Smooth muscle cell of the brain vasculature (primary cell): ENCODE data around the gene JAM2.
"Not testable (repeated sequence)": the region's sequence is repeated elsewhere in the genome, so short reads cannot be mapped to it uniquely, and the experiment has no call there.

Experiments used
- DNase-seq: peaks from one replicate; pipeline ENCODE4 v3.0.0-alpha.2; 2012; ENCODE audit warnings: low read depth, low spot score

The JAM2 gene, protein sequence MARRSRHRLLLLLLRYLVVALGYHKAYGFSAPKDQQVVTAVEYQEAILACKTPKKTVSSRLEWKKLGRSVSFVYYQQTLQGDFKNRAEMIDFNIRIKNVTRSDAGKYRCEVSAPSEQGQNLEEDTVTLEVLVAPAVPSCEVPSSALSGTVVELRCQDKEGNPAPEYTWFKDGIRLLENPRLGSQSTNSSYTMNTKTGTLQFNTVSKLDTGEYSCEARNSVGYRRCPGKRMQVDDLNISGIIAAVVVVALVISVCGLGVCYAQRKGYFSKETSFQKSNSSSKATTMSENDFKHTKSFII

DNA sequence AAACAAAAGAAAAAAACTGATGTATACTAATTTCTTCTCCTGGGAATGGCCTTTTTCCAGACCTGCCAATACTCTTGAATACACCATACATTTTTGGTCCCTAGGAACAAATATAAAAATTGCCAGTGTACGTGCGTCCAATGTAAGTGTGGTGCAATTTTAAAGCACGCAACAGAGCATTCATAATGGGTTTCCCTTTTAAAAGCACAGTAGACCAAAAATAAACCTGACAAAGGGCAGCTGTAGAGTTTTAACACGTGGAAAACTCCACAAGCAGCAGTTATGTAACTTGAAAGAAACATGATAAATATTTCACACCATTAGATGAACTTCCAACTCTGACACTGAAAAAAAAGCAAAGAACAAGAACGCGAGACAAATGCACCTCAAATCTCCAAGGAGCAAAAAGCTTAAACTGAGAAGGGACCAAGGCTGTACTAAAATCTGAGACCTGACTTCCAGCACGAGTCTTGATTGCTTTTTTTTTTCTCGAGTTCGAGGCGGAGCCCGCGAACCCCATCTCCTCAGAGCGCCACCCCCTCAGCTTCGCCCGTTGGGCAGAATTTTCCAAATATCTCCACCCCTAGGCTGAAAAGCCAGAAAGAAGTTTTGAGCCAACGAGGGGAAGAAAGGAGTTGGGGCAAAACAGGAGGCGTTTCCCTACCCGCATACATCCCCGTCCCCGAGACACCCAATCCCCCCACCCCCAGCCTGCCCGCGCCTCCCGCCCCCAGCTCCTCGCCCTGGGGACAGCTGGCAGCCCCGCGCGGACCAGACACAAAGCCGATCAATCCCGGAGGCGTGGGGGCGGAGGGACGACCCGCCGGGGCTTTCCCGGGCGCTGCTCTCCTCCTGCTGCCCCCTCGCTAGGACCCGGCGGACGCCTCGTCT is at the start of gene JAM2:
Gene JAM2, plus strand, starts transcription at position 599 of the 891 bp plus-strand sequence. CDS start 564 bp downstream, outside the sequence.
- DNase-seq: no peak

DNA sequence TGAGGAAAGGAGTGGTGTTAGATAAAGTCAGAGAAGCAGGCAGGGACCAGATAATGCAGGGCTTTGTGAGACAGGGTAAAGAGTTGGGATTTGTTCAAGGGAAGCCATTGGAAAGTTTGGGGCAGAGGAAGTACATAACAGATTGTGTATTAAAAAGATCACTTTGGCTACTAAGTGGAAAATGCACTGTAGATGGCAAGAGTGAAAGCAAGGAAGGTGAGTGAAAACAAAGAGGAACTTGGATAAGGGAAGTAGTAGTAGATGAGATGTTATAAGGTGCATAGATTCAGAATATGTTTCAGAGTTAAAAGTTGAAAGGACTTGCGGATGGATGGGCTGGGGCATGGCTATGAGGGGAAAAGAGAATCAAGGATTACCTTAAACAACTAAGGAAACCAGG is 49.2 kb upstream of the JAM2 start:
- DNase-seq: no peak

DNA sequence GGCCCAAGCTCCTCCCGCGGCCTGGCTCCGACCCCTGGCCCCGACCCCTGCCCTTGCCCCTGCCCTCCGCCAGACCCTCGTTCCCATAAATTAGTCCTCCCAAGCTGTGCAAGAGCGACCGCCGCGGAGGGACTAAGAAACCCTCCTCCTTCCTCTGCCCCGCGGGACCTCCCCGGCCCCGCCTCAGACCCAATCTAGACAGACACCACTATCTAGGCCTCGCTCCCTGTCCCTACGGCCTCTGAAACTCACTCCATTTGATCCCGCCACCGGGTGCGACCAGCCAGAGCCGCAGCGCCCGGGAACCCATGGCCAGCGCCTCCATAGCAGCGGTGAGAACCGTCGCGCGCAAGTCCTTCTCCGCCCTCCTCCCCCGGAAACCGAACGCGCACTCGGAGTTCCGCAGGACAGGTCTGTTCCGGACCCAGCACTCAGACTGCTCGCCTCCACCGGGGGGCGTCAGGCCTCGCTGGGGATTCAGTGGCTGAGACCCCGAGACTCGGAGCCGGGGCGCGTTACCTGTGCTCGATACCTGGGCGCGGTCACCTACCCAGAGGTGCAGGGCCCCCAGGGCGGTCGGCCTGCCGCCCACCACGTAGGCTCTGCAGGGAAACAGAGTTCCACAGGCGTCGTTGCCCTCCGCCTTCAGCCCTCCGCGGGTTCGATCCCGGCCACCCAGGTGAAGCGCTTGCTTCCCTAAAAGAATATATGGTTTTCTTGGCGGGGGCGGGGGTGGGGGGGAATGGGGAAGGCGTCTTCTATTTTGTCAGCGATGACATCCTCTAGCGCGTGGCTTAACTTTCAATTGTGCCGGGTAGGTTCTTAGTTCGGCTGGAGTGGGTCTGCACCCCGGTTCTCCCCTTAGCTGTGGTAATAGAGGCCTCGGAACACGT is 31.7 kb upstream of the JAM2 start, which contains the start of gene MRPL39:
Gene MRPL39, minus strand, starts transcription at position 331 of the 893 bp plus-strand sequence. Its CDS starts 6 bp downstream, at position 325.
- peak; percentile 72 for DNase-seq

DNA sequence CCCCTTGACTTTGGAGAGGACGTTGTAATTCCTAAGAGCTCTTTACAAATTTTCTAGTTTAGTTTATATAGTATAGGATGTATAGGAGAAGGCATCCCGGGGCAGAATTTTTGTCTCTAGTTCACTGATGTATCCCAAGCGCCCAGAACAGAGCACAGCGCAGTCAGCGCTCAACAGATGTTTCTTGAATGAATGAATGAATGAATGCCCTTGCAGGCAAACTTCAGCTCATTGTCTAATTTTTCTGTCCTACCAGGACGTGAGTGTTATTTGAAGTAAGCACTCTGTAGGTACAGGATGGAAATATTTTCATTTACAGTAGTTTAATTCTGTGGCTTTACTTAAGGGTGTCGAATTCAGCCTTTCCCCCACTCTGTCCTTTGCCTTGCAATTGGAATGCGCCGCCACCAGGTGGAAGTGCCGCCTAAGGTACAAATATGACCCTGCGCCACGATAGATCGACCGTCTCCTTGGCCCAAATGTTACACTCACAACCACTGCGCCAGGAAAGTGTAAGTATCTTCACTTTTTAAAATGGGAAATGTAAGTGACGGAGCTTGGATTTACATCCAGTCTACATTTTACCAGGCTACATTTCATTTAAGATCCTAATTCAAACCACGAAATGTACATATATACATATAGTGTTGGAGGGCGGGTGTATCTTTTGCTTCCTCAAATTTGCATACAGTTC is 30.9 kb upstream of the JAM2 start:
- DNase-seq: peak; percentile 69

DNA sequence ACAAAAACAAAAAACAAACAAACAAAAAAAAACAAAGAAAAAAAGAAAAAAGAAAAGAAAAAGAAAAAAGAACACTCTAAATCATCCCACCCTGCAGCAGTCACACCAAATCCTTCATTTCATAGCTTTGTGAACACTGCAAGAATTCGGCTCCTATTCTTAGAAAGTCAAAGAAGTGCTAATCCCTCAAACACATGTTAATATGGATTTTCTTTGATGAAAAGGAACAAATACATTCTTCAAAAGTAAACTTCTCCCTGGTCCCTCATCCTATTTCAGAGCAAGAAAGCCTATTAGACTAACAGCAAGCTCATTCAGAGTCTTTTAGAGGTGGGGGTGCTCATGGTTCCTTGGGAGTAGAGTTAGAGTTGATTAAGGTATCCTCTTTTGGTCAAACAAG is 24.6 kb upstream of the JAM2 start:
- DNase-seq: no peak

DNA sequence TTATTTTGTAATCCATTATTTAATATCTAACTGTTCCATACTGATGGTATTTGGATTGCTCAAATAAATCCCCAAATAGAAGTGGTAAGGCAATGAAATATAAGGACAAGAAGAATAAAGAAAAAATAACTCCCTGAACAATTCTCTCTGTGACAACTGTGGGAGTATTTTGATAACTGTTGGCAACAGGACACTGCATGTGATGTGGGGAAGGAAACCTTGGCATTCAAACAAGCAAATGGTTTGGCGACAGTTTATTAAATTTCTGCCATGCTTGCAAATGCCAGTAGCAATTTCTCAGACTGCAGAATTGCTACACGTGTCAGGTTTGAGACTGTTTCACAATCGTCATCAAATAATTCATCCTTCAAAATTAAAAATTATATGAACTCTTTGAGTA is 23.2 kb upstream of the JAM2 start:
- no peak for DNase-seq

DNA sequence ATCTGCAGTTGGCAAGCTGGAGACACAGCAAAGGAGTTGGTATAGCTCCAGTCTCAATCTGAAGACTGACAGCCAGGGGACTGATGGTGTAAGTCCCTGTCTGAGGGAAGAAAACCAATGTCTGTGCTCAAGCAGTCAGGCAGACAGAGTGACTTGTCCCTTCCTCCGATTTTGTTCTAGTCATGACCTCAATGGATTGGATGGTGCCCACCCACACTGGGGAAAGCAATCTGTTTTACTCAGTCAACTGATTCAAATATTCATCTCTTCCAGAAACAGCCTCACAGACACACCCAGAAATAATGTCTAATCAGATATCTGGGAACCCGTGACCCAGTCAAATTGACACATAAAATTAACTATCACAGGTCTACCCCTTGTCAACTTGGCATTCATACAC is 19.9 kb upstream of the JAM2 start:
- DNase-seq: no peak

DNA sequence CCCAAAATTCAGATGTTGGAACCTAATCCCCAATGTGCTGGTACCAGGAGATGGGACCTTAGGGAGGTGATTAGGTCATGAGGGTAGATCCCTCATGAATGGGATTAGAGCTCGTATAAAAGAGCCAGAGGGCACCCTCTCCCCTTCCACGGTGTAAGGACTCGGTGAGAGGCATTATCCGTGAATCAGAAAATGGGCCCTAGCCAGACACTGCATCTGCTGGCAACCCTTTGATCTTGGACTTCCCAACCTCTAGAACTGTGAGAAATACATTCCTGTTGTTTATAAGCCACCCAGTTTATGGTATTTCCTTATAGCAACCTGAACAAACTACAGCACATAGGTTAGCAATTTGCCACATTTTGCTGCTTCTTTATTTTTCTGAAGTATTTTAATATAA is 14.5 kb upstream of the JAM2 start:
- no peak for DNase-seq

DNA sequence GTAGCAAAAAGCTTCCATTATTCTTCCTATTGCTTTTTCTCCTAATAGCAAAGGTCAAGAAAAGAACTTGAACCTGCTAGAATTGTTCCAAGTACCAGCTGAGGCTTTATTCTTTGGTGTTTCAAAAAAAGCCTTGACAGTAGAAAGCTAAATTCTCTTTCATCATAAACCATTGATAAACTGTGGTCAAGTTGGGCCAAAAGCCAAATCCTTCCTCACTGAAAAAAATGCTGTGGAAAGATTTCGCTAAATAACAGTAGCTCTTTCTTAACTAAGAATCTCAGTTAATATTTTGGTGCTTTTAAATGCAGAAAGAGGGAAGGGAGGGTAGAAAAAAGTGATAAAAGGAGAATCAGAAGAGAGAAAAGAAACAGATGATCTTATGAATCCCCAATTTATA is 14.0 kb upstream of the JAM2 start:
- DNase-seq: no peak

DNA sequence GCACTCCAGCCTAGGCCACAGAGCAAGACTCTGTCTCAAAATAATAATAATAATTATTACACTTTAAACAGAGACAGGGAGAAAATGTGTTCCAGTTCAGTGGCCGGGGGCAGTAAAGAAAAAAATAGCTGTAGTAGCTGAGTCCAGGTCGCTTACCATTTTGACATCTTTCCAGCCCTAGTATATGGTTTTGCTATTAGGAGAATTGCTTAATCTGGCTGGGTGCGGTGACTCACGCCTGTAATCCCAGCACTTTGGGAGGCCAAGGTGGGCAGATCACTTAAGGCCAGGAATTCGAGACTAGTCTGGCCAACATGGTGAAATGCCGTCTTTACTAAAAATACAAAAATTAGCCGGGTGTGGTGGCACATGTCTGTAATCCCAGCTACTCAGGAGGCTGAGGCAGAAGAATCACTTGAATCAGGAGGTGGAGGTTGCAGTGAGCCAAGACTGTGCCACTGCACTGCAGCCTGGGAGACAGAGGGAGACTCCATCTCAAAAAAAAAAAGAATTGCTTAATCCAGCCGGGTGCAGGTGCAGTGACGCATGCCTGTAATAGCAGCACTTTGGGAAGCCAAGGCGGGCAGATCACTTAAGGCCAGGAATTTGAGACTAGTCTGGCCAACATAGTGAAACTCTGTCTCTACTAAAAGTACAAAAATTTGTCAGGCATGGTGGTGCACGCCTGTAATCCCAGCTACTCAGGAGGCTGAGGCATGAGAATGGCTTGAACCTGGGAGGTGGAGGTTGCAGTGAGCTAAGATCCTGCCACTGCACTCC is 13.1 kb upstream of the JAM2 start:
- not testable (repeated sequence) for DNase-seq

DNA sequence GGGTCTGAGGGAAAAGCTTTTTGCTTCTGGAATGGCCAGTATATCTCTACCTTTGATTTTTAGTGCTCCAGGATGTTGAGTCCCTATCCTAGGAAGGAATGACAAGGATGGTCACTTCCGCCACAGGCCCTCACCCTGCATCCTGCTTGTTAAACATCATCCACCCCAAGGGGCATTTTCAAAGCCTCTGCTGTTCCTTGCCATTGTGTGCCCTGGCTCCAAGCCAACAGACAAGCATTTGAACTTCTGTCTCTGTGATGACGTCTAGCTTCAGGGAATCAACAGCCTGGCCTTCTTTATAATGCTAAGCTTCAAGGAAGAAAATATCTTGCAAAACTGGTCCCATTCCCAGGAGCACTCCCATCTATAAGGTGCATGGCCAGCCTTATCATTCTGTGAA is 12.3 kb upstream of the JAM2 start:
- DNase-seq: no peak

DNA sequence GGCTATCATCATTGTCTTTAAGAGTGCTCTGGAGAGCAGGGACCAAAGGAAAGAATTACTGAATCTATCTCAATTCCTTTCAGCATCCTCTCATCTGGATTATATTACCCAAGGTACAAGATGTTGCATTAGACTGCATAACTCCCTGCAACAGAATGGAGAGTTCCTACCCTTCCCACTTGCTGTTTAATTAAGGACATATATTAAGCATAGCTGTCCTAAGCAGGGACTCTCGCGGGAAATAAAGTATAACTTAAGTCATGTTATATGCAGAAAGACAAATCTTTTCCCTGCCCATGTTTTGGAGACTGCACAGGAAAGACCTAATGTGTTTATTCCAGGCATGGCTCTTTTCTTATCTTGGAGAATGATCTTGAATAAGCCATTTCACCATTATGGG is 6.8 kb upstream of the JAM2 start:
- no peak for DNase-seq

DNA sequence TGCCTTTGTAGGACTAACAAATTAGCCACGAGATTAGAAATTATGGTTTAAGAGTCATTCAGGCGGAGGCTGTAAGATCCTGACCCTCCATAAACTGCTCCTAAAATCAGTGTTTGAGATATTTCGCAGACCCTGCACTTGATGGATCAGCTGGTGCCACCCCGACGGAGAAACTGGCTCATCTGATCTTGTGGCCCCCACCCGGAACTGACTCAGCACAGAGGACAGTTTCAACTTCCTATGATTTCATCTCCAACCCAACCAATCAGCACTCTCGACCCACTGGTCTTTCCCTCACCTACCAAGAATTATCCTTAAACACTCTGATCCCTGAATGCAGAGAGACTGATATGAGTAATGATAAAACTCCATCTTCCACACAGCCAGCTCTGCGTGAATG is 3.7 kb upstream of the JAM2 start:
- no peak for DNase-seq

DNA sequence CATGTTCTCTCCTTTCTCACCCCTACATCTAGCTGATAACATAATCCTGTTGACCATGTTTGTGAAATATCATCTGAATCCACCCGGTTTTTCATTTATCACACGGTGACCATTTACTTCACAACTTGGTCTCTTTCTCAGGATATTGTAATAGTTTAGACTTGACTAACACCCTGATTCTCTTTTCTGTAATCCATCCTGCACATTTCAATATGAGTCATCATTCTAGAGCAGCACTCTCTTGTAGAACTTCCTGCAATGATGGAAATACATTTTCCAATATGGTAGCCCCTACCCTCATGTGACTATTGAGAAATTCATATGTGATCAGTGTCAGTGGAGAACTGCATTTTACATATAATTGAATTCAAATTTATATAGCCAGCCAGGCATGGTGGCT is 2.3 kb upstream of the JAM2 start:
- DNase-seq: no peak

DNA sequence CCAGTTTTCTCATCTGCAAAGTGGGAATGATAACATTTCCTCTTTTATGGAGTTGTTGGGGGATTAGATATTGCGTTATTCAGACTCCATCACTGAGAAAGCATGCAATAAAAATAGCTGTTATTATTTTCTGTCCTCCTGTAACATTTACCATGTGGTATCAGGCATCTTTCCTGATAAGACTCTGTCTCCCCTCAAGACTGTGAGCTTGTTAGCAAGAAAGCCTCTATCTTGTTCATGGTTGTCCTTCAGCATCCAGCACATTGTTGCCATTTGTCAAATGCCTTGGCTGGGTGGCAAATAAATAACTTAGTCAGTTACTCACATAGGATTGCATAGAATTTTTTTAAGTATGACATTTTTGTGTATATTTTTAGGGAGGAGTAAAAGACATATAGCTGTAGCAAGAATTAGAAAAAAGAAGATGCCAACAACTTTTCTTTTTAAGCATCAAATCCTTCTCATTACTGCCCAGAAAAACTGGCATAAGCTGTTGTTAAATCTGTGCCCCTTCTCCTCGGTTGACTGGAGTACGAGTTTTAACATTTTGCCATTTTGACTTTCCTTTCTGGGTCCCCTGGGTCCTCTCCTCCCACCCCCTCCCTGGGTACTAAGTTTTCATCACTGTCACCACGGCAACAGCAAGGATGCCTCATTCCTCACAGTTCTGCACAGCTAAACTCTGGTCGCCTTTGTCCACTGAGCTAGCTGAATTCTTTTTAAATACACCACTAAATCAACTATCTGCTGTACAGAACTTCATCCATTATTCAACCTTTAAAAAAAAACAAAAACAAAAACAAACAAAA is 1.0 kb upstream of the JAM2 start:
- no peak for DNase-seq

DNA sequence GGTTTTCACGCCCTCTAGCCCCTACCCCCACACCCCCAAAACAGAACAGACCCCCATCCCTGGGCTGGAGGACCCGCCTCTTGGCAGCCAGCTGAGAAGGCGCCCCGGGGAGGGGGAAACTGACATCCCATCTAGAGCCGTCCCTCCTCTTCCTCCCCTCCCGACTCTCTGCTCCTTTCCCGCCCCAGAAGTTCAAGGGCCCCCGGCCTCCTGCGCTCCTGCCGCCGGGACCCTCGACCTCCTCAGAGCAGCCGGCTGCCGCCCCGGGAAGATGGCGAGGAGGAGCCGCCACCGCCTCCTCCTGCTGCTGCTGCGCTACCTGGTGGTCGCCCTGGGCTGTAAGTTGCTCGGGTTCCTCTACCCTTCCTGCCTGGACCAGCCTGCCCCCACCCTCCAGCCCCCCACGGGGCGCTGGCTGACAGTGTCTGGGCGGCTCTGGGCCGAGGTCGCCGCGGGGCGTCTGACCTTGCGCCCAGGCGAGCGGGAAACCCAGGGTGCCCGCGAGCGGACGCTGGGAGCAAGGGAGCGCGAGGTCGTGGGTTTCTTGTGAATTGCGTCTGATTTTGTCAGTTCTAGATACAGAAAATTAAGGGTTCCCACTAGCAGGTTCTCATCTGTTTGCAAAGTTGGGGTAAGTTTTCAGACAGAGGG is 618 bp downstream of the JAM2 start:
- DNase-seq: no peak

DNA sequence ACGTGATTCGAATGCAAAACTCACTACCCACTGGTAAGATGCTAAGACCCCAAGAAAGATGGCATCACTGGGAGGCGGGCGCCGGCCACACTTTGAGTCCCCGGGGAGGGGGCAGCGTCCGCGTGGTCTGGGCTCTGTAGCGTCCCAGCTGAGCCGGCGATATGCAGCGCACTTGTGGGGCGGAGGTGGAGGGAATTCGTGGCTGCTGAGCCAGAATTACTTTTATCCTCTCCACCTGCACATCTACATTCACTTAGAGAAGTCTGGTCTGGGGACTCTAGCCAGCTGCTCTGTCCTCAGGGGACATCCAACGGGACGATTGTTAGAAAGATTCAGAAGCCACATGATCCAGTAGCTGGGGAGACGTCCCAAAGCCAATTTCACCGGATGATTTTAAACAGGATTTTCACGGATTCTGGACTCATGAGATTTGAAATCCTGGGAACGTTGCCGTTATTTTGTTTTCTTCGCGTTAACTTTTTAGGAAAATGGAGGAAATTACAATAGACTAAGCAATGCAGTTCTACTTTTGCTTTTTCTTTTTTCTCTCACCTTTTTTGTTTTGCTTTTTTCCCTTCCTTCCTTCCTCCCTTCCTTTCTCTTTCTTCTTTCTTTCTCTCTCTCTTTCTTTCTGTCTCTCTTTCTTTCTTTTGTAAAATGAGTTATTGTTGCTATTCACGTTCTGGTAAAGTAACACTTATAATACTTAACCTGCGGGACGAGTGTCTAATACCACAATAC is 1.3 kb downstream of the JAM2 start:
- no peak for DNase-seq

DNA sequence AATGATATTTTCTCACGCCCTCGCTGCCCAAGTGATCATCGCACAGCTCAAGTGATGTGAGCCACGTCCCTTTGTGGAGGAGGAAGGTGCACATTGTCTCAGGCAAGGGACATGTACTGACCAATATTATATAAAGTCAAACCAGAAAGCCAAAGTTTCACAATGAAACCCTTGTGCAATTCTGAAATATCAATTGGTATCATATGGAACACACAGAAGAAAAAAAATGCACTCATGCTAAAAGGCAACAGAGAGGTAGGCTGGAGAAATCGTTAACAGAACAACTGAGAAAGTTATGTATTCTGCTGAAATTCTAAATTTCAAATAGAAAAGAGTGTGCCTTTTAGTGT is 1.9 kb downstream of the JAM2 start:
- DNase-seq: no peak

DNA sequence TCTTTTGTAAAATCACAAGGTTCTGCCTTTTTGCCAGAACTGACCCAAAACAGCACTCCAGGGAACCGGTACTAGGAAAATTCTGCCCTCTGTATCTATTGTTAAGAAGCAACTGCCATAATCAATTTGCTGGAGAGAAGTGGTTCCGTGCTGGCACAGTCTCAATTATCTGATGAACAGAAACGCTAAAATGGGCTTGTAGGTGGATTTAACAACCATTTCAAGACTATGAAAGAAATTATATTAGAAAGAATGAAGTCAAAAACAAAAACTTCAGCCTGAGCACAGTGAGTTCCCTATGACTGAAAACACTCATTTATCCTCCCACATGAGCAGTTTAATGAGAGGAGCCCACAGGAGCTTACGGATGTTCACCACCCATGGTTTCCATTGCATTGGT is 4.4 kb downstream of the JAM2 start:
- DNase-seq: no peak
